ENCODE results near the gene SLC2A14.

SLC2A14 gene

DNA sequence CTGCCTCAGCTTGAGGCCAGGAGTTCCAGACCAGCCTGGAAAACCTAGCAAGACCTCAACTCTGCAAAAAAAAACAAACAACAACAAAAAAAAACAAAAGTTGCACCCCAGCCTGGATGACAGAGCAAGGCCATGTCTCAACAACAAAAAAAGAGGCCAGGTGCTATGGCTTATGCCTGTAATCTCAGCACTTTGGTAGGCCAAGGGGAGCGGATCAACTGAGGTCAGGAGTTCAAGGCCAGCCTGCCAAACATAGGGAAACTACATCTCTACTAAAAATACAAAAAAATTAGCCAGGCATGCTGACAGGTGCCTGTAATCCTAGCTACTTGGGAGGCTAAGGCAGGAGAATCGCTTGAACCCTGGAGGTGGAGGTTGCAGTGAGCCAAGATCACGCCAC, 6.5 kb upstream of the SLC2A14 start:
- no peaks in the 10 kb centered on the region for H4K20me1 ChIP-seq (ENCODE audit: insufficient read depth)
- H3K4me1 ChIP-seq (ENCODE audit: low read depth, poor library complexity, severe bottlenecking): no peaks in the 10 kb centered on the region
- TF ChIP-seq CTCF (conservative IDR thresholded peaks at IDR 0.05; ENCODE audit: low read depth, low read length): no peak
- H3K4me3 ChIP-seq (IDR thresholded peaks at IDR 0.05; ENCODE audit: insufficient read depth, low read depth, low read length): no peak overlapping the region
- no peak overlapping the region for H3K27ac ChIP-seq
- H3K9ac ChIP-seq: no peak overlapping the region
- no peaks in the 10 kb centered on the region for H3K36me3 ChIP-seq (ENCODE audit: insufficient read depth)
- no peak overlapping the region for H3K4me2 ChIP-seq
- no peaks in the 10 kb centered on the region for H3K27me3 ChIP-seq (ENCODE audit: insufficient read depth, low read depth)
- no peaks in the 10 kb centered on the region for H3K79me2 ChIP-seq (ENCODE audit: insufficient read depth, low read depth)
- no peak overlapping the region for H2AFZ ChIP-seq (ENCODE audit: low read depth)

DNA sequence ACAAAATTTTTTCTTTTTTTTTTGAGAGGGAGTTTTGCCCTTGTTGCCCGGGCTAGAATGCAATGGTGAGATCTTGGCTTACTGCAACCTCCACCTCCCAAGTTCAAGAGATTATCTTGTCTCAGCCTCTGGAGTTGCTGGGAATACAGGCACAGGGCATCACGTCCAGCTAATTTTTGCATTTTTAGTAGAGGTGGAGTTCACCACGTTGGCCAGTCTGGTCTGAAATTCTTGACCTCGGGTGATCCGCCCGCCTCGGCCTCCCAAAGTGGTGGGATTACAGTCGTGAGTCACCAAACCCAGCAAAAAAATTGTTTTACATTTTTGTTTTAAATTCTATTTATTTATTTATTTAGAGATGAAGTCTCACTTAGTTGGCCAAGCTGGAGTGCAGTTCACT, 4.7 kb upstream of the SLC2A14 start:
- TF ChIP-seq CTCF (conservative IDR thresholded peaks at IDR 0.05; ENCODE audit: low read depth, low read length): no peak
- Histone ChIP-seq H3K4me1 (ENCODE audit: low read depth, poor library complexity, severe bottlenecking) (no peaks in the 10 kb centered on the region), H3K27ac (no peak overlapping the region), H3K36me3 (ENCODE audit: insufficient read depth) (no peaks in the 10 kb centered on the region), H3K9ac (no peak overlapping the region), H3K27me3 (ENCODE audit: insufficient read depth, low read depth) (no peaks in the 10 kb centered on the region), H3K4me2 (no peak overlapping the region), H3K4me3 (IDR thresholded peaks at IDR 0.05; ENCODE audit: insufficient read depth, low read depth, low read length) (no peak overlapping the region), H3K79me2 (ENCODE audit: insufficient read depth, low read depth) (no peaks in the 10 kb centered on the region), H4K20me1 (ENCODE audit: insufficient read depth) (no peaks in the 10 kb centered on the region), H2AFZ (ENCODE audit: low read depth) (no peak overlapping the region)

GRCh38 chr12:7870335-7870734, 2.4 kb downstream of the SLC2A14 start:
- H4K20me1 ChIP-seq (ENCODE audit: insufficient read depth): no peaks in the 10 kb centered on the region
- no peaks in the 10 kb centered on the region for H3K79me2 ChIP-seq (ENCODE audit: insufficient read depth, low read depth)
- no peak overlapping the region for H3K9ac ChIP-seq
- no peak overlapping the region for H3K4me2 ChIP-seq
- H2AFZ ChIP-seq (ENCODE audit: low read depth): no peak overlapping the region
- no peaks in the 10 kb centered on the region for H3K36me3 ChIP-seq (ENCODE audit: insufficient read depth)
- H3K4me1 ChIP-seq (ENCODE audit: low read depth, poor library complexity, severe bottlenecking): no peaks in the 10 kb centered on the region
- no peak for TF ChIP-seq CTCF (conservative IDR thresholded peaks at IDR 0.05; ENCODE audit: low read depth, low read length)
- H3K27me3 ChIP-seq (ENCODE audit: insufficient read depth, low read depth): no peaks in the 10 kb centered on the region
- H3K4me3 ChIP-seq (IDR thresholded peaks at IDR 0.05; ENCODE audit: insufficient read depth, low read depth, low read length): no peak overlapping the region
- no peak overlapping the region for H3K27ac ChIP-seq

DNA sequence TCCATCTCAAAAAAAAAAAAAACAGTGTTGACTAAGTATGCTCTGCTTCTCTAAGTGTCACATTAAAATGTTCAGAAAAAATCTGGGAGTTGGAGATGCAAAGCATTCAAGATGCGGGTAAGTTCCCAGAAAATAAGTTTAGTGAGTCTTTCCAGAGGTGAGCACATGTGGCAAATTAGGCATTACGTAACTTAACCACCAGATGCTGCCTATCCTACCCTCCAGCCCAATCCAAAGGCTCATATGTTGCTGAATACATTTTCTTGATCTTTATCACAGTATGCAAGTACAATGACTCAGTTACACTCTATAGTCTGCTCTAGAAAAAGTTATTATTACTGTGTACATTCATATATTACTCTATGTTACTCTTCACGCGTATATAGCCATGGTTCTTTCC, 3.6 kb downstream of the SLC2A14 start:
- H2AFZ ChIP-seq (ENCODE audit: low read depth): no peak overlapping the region
- H4K20me1 ChIP-seq (ENCODE audit: insufficient read depth): no peaks in the 10 kb centered on the region
- no peak overlapping the region for H3K9ac ChIP-seq
- H3K4me3 ChIP-seq (IDR thresholded peaks at IDR 0.05; ENCODE audit: insufficient read depth, low read depth, low read length): no peak overlapping the region
- H3K27ac ChIP-seq: no peak overlapping the region
- H3K79me2 ChIP-seq (ENCODE audit: insufficient read depth, low read depth): no peaks in the 10 kb centered on the region
- H3K27me3 ChIP-seq (ENCODE audit: insufficient read depth, low read depth): no peaks in the 10 kb centered on the region
- no peak overlapping the region for H3K4me2 ChIP-seq
- H3K4me1 ChIP-seq (ENCODE audit: low read depth, poor library complexity, severe bottlenecking): no peaks in the 10 kb centered on the region
- TF ChIP-seq CTCF (conservative IDR thresholded peaks at IDR 0.05; ENCODE audit: low read depth, low read length): no peak
- H3K36me3 ChIP-seq (ENCODE audit: insufficient read depth): no peaks in the 10 kb centered on the region

- Histone ChIP-seq H3K9ac (no peak overlapping the region), H3K36me3 (ENCODE audit: insufficient read depth) (no peaks in the 10 kb centered on the region), H3K27me3 (ENCODE audit: insufficient read depth, low read depth) (no peaks in the 10 kb centered on the region), H3K27ac (no peak overlapping the region), H3K4me3 (IDR thresholded peaks at IDR 0.05; ENCODE audit: insufficient read depth, low read depth, low read length) (no peak overlapping the region), H4K20me1 (ENCODE audit: insufficient read depth) (no peaks in the 10 kb centered on the region), H3K4me2 (no peak overlapping the region), H2AFZ (ENCODE audit: low read depth) (no peak overlapping the region), H3K4me1 (ENCODE audit: low read depth, poor library complexity, severe bottlenecking) (no peaks in the 10 kb centered on the region), H3K79me2 (ENCODE audit: insufficient read depth, low read depth) (no peaks in the 10 kb centered on the region)
- no peak for TF ChIP-seq CTCF (conservative IDR thresholded peaks at IDR 0.05; ENCODE audit: low read depth, low read length)
Measured at GRCh38 chr12:7868391-7868790, 4.3 kb downstream of the SLC2A14 start.

Measured in KMS-11 (cell line).